Common myeloid progenitor, CD34-positive (primary cell): ENCODE measurements around the gene APLNR.

Experiments used
- CTCF ChIA-PET: fragments of 350-600 bp; sonication (Branson Sonifier 250); formaldehyde crosslinking; loops from one replicate; lab custom pipeline; 2021; ENCODE audit warnings: antibody characterized with exemption; lab: Charles Lee
- POLR2A ChIA-PET: fragments of 350-600 bp; sonication (Branson Sonifier 250); formaldehyde crosslinking; loops from one replicate; lab custom pipeline; 2021; ENCODE audit warnings: antibody characterized with exemption; lab: Charles Lee
- DNase-seq, 3 donors: peaks; one replicate each; pipeline versions ENCODE4 v3.0.0 to v3.0.0-alpha.2; 2013
- H3K27ac ChIP-seq, 2 experiments: 1 replicate in 1 of 2; 2 replicates in 1 of 2; pipeline ENCODE4 v1.7.0; 2013; ENCODE audit warnings: inconsistent platforms in 2 of 2, low read length in 2 of 2, mild to moderate bottlenecking in 2 of 2, low read depth in 1 of 2, moderate library complexity in 1 of 2; ENCODE audit not compliant: severe bottlenecking in 2 of 2, insufficient read depth in 1 of 2, poor library complexity in 1 of 2
- H3K27me3 ChIP-seq, 5 experiments: replicated peaks in 2 of 5; 1 replicate in 3 of 5; 2 replicates in 2 of 5; pipeline versions ENCODE4 v1.6.1 to v1.7.0; 2013; ENCODE audit warnings: low read length in 4 of 5, mild to moderate bottlenecking in 2 of 5, moderate library complexity in 2 of 5, inconsistent platforms in 1 of 5; ENCODE audit not compliant: insufficient read depth in 5 of 5, control insufficient read depth in 4 of 5
- H3K36me3 ChIP-seq, 4 experiments: 1 replicate in 2 of 4; 2 replicates in 2 of 4; pipeline versions ENCODE4 v1.6.1 to v1.7.0; 2013; ENCODE audit warnings: low read length in 3 of 4, control low read depth in 1 of 4, mild to moderate bottlenecking in 1 of 4; ENCODE audit not compliant: control insufficient read depth in 4 of 4, insufficient read depth in 4 of 4
- H3K4me1 ChIP-seq, 4 experiments: 1 replicate in 3 of 4; 2 replicates in 1 of 4; pipeline versions ENCODE4 v1.6.1 to v1.7.1; 2013; ENCODE audit warnings: low read length in 3 of 4, mild to moderate bottlenecking in 3 of 4, control low read depth in 1 of 4, inconsistent platforms in 1 of 4, moderate library complexity in 1 of 4; ENCODE audit not compliant: control insufficient read depth in 4 of 4, insufficient read depth in 4 of 4; ENCODE audit errors: control extremely low read depth in 1 of 4
- H3K4me3 ChIP-seq, 7 experiments: 1 replicate in 4 of 7; 2 replicates in 3 of 7; pipeline versions ENCODE4 v1.5.1 to v1.7.0; 2013; ENCODE audit warnings: mild to moderate bottlenecking in 7 of 7, low read length in 6 of 7, moderate library complexity in 6 of 7, inconsistent platforms in 2 of 7, low read depth in 2 of 7, control low read depth in 1 of 7; ENCODE audit not compliant: insufficient read depth in 4 of 7, control insufficient read depth in 1 of 7; ENCODE audit errors: extremely low read depth in 1 of 7
- H3K9me3 ChIP-seq, 5 experiments: 1 replicate in 4 of 5; 2 replicates in 1 of 5; pipeline versions ENCODE4 v1.6.1 to v1.7.1; 2013; ENCODE audit warnings: low read length in 4 of 5, mild to moderate bottlenecking in 2 of 5, inconsistent platforms in 1 of 5, low read depth in 1 of 5, moderate library complexity in 1 of 5; ENCODE audit not compliant: control insufficient read depth in 4 of 5, insufficient read depth in 2 of 5; ENCODE audit errors: control extremely low read depth in 1 of 5
- WGBS: methylation state at CpG from one replicate; pipeline ENCODE4 v1.1.5; 2013; ENCODE audit not compliant: insufficient coverage; 5-methylcytosine and 5-hydroxymethylcytosine counted together

Gene APLNR

DNA sequence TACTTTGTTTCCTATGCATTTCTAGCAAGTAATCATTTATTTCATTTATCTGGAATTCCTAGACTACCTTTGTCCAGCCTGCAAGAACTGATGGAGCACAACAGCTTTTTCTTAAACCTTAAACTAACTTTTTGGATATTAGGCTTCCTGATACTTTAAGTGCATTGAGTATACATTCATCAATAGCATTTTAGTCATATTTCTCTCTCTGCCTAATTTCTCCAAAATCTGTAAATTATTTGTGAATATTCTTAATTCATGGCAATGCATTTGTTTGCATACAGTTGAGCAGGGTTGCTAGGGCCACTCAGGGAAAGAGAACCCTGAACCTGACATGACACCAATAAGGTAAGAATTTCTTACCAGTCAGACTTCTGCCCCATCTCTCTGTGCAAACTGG, 29.1 kb upstream of the APLNR start:
- Histone ChIP-seq H3K4me1 (no peaks in the 10 kb centered on the region), H3K27ac (no peak overlapping the region), H3K27me3 (peaks cover 0 to 11% (median 5%) of the 10 kb centered on the region in 5 experiments), H3K9me3 (peaks cover 0 to 20% (median 6%) of the 10 kb centered on the region in 5 experiments), H3K36me3 (no peaks in the 10 kb centered on the region), H3K4me3 (no peak overlapping the region)
- ChIA-PET POLR2A (interaction anchor here (0.7 kb wide), 1 partner anchor 266 kb away, joined by 3 read pairs; no protein-coding TSS in a partner anchor), CTCF (interaction anchor here (1.2 kb wide), 1 partner anchor 13 kb away, joined by 3 read pairs; no protein-coding TSS in a partner anchor)
- no peak for DNase-seq

DNA sequence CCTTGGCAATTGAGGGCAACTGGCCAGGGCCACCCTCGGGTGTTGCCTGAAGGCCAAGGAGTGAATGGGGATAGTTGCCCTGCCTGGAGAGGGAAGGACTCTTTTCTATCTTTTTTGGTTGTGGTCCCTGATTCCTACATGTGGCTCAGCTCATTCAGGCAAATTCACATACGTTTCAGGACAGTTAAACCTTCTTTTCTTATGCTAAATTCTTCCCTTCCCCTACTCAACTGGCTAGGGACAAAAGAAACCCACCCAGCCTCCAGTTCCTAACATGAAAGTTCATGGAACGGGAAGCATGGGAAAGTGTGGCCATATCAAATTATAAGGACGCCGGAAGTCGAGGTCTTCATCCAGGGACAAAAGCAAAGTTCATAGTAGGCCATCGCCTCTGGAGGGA, 26.3 kb upstream of the APLNR start:
- 92% methylated on average over 6 of the region's 7 CpGs for WGBS
- Histone ChIP-seq H3K27ac (no peak overlapping the region), H3K36me3 (no peaks in the 10 kb centered on the region), H3K4me1 (no peaks in the 10 kb centered on the region), H3K9me3 (peaks cover 0 to 22% (median 6%) of the 10 kb centered on the region in 5 experiments), H3K27me3 (peaks cover 0 to 15% (median 2%) of the 10 kb centered on the region in 5 experiments), H3K4me3 (no peak overlapping the region)
- POLR2A ChIA-PET: no interaction called here
- no peak for DNase-seq
- CTCF ChIA-PET: interaction anchor here (1.4 kb wide), 1 partner anchor 14 kb away, joined by 4 read pairs; no protein-coding TSS in a partner anchor

DNA sequence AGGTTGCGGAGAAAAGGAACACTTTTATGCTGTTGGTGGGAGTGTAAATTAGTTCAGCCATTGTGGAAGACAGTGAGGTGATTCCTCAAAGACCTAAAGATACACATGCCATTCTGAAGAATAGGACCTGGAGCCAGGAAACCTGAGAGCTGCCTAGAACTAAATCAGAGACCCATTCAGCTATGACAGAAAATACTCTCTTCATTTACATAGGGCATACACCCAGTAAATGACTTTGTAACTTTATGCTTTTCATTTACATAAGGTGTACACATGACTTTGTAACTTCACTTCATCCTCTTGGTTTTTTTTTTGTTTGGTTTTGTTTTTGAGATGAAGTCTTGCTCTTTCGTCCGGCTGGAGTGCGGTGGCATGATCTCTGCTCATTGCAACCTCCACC, 25.1 kb upstream of the APLNR start:
- Histone ChIP-seq H3K36me3 (no peaks in the 10 kb centered on the region), H3K4me3 (no peak overlapping the region), H3K27me3 (peaks cover 0 to 16% (median 2%) of the 10 kb centered on the region in 5 experiments), H3K27ac (no peak overlapping the region), H3K4me1 (no peaks in the 10 kb centered on the region), H3K9me3 (peaks cover 0 to 22% (median 2%) of the 10 kb centered on the region in 5 experiments)
- DNase-seq: no peak
- POLR2A ChIA-PET: no interaction called here
- CTCF ChIA-PET: interaction anchor here (1.1 kb wide), 1 partner anchor 13 kb away, joined by 4 read pairs; no protein-coding TSS in a partner anchor
- WGBS: 50% methylated on average over 2 of the region's 4 CpGs

DNA sequence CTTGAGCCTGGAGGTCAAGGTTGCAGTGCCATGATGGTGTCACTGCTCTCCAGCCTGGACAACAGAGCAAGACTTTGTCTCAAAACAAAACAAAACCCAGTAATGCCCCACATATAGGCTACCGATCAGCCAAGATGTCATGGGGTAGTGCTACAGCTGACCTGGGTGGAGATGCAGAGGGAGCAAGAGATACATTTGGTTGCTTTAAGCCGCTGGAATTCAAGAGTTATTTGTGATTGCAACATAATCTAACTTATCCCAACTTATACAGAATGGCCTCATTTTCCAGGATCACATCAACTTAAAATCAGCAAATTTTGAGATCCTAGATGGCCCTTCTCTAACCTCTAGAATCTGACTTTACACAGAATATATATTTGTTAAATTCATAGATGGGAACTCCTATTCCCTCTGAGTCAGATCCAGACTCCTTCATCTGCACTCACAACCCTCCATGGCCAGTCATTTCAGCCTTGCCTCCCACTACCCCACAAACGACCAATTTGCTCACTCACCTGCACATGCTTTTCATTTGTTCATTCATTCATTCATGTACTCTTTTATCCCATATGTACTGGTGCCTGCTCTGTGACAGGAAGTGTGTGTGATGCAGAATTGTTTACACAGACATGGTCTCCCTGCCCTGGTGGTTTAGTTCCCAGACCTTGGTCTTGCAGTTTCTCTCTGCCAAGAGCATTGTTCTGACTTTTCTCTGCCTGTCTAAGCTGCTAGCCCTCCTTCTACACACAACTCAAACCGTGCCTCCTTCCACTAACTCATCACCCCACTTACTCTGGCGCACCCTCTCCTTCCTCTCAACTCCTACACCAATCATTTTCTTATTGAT, 24.1 kb upstream of the APLNR start:
- CTCF ChIA-PET: interaction anchor here (1.1 to 1.3 kb wide), 3 partner anchors 11 to 14 kb away, joined by 3 to 10 read pairs (median 4); no protein-coding TSS in a partner anchor

DNA sequence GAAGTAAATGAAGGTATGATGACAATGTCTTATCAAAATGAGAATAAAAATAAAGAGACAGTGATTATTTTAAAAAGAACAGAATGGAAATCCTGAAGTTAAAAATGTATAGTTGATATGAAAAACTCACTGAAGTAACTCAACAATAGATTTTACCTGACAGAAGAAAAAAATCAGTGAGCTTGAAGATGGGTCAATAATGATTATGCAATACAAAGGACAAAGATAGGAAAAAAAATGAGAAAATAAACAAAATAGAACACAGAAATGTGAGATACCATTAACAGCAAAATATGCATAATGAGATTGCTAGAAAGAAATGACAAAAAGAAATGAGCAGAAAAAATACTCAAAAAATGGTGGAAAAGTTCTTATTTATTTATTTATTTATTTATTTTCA, 19.1 kb upstream of the APLNR start:
- CTCF ChIA-PET: no interaction called here
- H3K27me3 ChIP-seq: peaks cover 2 to 54% (median 21%) of the 10 kb centered on the region in 5 experiments

More for the DNA sequence above, 24.1 kb upstream of the APLNR start:
- Histone ChIP-seq H3K36me3 (no peaks in the 10 kb centered on the region), H3K27ac (no peak overlapping the region), H3K4me3 (no peak overlapping the region), H3K4me1 (no peaks in the 10 kb centered on the region), H3K9me3 (peaks cover 0 to 22% (median 2%) of the 10 kb centered on the region in 5 experiments), H3K27me3 (peaks cover 0 to 20% (median 2%) of the 10 kb centered on the region in 5 experiments)
- POLR2A ChIA-PET: no interaction called here
- no peak for DNase-seq
- 100% methylated on average over 2 of the region's 5 CpGs for WGBS

DNA sequence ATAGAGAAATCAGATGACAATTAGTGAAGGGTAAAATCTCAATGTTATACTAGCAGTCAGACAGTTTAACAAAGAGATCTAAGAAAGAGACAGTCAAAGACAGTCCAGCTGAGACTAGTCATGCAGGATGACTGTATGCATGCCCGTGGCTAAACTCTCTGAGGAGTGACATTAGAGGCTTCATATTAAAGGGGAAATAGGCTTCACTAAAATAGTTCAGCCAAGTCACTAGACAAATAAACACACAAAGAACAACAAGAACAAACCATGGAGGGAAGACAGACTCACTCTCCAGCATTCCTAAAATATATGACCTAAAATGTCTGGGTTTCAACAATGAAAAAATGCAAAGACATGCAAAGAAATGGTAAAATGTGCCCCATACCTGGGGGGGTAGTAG, 18.6 kb upstream of the APLNR start:
- H3K27ac ChIP-seq: no peak overlapping the region
- H3K4me1 ChIP-seq: peaks cover 0 to 6% (median 0%) of the 10 kb centered on the region in 4 experiments
- no peaks in the 10 kb centered on the region for H3K36me3 ChIP-seq
- 14% methylated on average over 1 of the region's 1 CpG for WGBS
- peaks cover 0 to 18% (median 0%) of the 10 kb centered on the region in 5 experiments for H3K9me3 ChIP-seq
- peaks cover 2 to 55% (median 24%) of the 10 kb centered on the region in 5 experiments for H3K27me3 ChIP-seq
- POLR2A ChIA-PET: no interaction called here
- no peak for DNase-seq
- CTCF ChIA-PET: no interaction called here
- H3K4me3 ChIP-seq: no peak overlapping the region

More for the DNA sequence above, 19.1 kb upstream of the APLNR start:
- H3K9me3 ChIP-seq: peaks cover 0 to 18% (median 0%) of the 10 kb centered on the region in 5 experiments
- no peaks in the 10 kb centered on the region for H3K36me3 ChIP-seq
- H3K4me3 ChIP-seq: no peak overlapping the region
- H3K4me1 ChIP-seq: peaks cover 0 to 6% (median 0%) of the 10 kb centered on the region in 4 experiments
- POLR2A ChIA-PET: no interaction called here
- DNase-seq: no peak
- H3K27ac ChIP-seq: no peak overlapping the region

DNA sequence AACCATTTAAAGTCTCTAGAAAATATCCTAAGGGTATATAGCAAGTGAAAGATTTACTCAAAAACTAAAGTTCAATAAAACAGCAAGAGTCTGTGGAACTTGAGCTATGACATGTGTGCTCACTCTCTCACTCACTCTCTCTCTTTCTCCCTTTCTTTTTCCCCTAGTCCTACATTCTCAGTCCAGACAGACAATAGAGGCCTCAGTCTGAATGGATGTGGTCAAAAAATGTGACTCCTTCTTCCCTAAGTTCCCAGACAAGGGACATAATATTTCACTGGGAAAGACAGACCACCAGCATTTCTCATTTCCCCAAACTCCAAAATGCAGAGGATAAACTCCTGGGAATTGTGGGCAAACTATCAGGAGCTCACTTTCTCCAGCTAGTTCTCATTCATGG, 17.6 kb upstream of the APLNR start:
- DNase-seq: no peak
- no peaks in the 10 kb centered on the region for H3K36me3 ChIP-seq
- no peak overlapping the region for H3K27ac ChIP-seq
- ChIA-PET CTCF (interaction anchor here (1.1 kb wide), 1 partner anchor 123 kb away, joined by 3 read pairs; no protein-coding TSS in a partner anchor), POLR2A (no interaction called here)
- H3K4me1 ChIP-seq: peaks cover 0 to 6% (median 0%) of the 10 kb centered on the region in 4 experiments
- no peak overlapping the region for H3K4me3 ChIP-seq
- peaks cover 2 to 55% (median 24%) of the 10 kb centered on the region in 5 experiments for H3K27me3 ChIP-seq
- peaks cover 0 to 18% (median 0%) of the 10 kb centered on the region in 5 experiments for H3K9me3 ChIP-seq
